ENCODE measurements around the gene ADARB2.

- TF ChIP-seq, protein P1, sequence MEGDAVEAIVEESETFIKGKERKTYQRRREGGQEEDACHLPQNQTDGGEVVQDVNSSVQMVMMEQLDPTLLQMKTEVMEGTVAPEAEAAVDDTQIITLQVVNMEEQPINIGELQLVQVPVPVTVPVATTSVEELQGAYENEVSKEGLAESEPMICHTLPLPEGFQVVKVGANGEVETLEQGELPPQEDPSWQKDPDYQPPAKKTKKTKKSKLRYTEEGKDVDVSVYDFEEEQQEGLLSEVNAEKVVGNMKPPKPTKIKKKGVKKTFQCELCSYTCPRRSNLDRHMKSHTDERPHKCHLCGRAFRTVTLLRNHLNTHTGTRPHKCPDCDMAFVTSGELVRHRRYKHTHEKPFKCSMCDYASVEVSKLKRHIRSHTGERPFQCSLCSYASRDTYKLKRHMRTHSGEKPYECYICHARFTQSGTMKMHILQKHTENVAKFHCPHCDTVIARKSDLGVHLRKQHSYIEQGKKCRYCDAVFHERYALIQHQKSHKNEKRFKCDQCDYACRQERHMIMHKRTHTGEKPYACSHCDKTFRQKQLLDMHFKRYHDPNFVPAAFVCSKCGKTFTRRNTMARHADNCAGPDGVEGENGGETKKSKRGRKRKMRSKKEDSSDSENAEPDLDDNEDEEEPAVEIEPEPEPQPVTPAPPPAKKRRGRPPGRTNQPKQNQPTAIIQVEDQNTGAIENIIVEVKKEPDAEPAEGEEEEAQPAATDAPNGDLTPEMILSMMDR (conservative IDR thresholded peaks at IDR 0.05; ENCODE audit: low read depth in 2 of 2), result no peak
- TF ChIP-seq POLR2AphosphoS5 (IDR thresholded peaks at IDR 0.05; ENCODE audit: low read depth) (no peak), CREB1 (CRISPR knock-in tag; IDR thresholded peaks at IDR 0.05; ENCODE audit: low read depth) (no peak), JUNB (IDR thresholded peaks at IDR 0.05; ENCODE audit: unreplicated experiment) (no peak), ZNF331 (CRISPR knock-in tag; IDR thresholded peaks at IDR 0.05; ENCODE audit: low read depth) (no peak), ZNF114 (CRISPR knock-in tag; IDR thresholded peaks at IDR 0.05) (no peak), NANOG (IDR thresholded peaks at IDR 0.05; ENCODE audit: borderline replicate concordance) (no peak), EZH2 (IDR thresholded peaks at IDR 0.05; ENCODE audit: low read depth, unreplicated experiment) (no peak)
- TF ChIP-seq, protein P2, sequence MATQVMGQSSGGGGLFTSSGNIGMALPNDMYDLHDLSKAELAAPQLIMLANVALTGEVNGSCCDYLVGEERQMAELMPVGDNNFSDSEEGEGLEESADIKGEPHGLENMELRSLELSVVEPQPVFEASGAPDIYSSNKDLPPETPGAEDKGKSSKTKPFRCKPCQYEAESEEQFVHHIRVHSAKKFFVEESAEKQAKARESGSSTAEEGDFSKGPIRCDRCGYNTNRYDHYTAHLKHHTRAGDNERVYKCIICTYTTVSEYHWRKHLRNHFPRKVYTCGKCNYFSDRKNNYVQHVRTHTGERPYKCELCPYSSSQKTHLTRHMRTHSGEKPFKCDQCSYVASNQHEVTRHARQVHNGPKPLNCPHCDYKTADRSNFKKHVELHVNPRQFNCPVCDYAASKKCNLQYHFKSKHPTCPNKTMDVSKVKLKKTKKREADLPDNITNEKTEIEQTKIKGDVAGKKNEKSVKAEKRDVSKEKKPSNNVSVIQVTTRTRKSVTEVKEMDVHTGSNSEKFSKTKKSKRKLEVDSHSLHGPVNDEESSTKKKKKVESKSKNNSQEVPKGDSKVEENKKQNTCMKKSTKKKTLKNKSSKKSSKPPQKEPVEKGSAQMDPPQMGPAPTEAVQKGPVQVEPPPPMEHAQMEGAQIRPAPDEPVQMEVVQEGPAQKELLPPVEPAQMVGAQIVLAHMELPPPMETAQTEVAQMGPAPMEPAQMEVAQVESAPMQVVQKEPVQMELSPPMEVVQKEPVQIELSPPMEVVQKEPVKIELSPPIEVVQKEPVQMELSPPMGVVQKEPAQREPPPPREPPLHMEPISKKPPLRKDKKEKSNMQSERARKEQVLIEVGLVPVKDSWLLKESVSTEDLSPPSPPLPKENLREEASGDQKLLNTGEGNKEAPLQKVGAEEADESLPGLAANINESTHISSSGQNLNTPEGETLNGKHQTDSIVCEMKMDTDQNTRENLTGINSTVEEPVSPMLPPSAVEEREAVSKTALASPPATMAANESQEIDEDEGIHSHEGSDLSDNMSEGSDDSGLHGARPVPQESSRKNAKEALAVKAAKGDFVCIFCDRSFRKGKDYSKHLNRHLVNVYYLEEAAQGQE (IDR thresholded peaks at IDR 0.05; ENCODE audit: unreplicated experiment), result no peak
Measured at GRCh38 chr10:1170867-1171180, 566.5 kb downstream of the ADARB2 start.
